Lung (tissue), 12 donors: ENCODE measurements around the gene ENTHD1. TPM values are rescaled to one million over a fixed set of nuclear protein-coding genes. Genes with fewer than 3 reads are reported as not detected.

Source experiments
- ATAC-seq: fragments of 200-7000 bp; cut with Tn5 transposase; one replicate; pipeline ENCODE4 v1.9.1; 2020; ENCODE audit warnings: moderate number of reproducible peaks; ENCODE audit not compliant: insufficient read depth, low FRiP score
- DNase-seq, 3 donors: peaks; one replicate each; pipeline ENCODE4 v3.0.0-alpha.2; 2013 to 2017
- H3K27ac ChIP-seq, 2 donors: one replicate each; pipeline ENCODE4 v1.5.1; 2013; ENCODE audit warnings: mild to moderate bottlenecking in 2 of 2, moderate library complexity in 2 of 2, control low read depth in 1 of 2, inconsistent platforms in 1 of 2, low read depth in 1 of 2, low read length in 1 of 2
- H3K27me3 ChIP-seq, 3 donors: one replicate each; pipeline ENCODE4 v1.5.1; 2013; ENCODE audit warnings: low read length in 2 of 3; ENCODE audit not compliant: control insufficient read depth in 3 of 3, insufficient read depth in 3 of 3
- H3K36me3 ChIP-seq, 4 donors: one replicate each; pipeline ENCODE4 v1.5.1; 2013; ENCODE audit warnings: low read length in 4 of 4, mild to moderate bottlenecking in 1 of 4, moderate library complexity in 1 of 4; ENCODE audit not compliant: control insufficient read depth in 4 of 4, insufficient read depth in 4 of 4
- H3K4me1 ChIP-seq, 5 donors: one replicate each; pipeline ENCODE4 v1.5.1; 2013; ENCODE audit warnings: low read length in 5 of 5, mild to moderate bottlenecking in 2 of 5, moderate library complexity in 1 of 5; ENCODE audit not compliant: control insufficient read depth in 5 of 5, insufficient read depth in 5 of 5
- H3K4me3 ChIP-seq: one replicate; pipeline ENCODE4 v1.5.1; 2013; ENCODE audit warnings: mild to moderate bottlenecking, control low read depth, moderate library complexity
- H3K9ac ChIP-seq, 2 donors: one replicate each; pipeline ENCODE4 v1.5.1; 2013; ENCODE audit warnings: low read length in 2 of 2, control low read depth in 1 of 2; ENCODE audit not compliant: insufficient read depth in 1 of 2
- H3K9me3 ChIP-seq, 4 donors: one replicate each; pipeline ENCODE4 v1.5.1; 2013; ENCODE audit warnings: low read length in 3 of 4, mild to moderate bottlenecking in 1 of 4, moderate library complexity in 1 of 4; ENCODE audit not compliant: control insufficient read depth in 4 of 4, insufficient read depth in 3 of 4
- CTCF ChIP-seq: IDR thresholded peaks from 2 replicates; pipeline ENCODE4 v1.5.1; 2012; ENCODE audit warnings: mild to moderate bottlenecking; ENCODE audit errors: control extremely low read depth, extremely low read depth
- WGBS, 2 donors: extraction: QIAGEN DNeasy Blood & Tissue Kit; methylation state at CpG; one replicate each; pipeline ENCODE4 v1.1.7; 2013; 5-methylcytosine and 5-hydroxymethylcytosine counted together
- polyA plus RNA-seq, 2 donors: library from polyadenylated mRNA; stranded (reverse); fragments of 200-250 nt; gene quantifications; one replicate each; pipeline ENCODE4 v1.2.1, GENCODE V29; 2013
- total RNA-seq, 2 donors: library from RNA; depleted of rRNA in 1 of 2; stranded (reverse); fragments of >200 nt in 1 of 2; gene quantifications; one replicate each; pipeline ENCODE4 v1.2.1, GENCODE V29; 2014 to 2021
- donor health status: control.
- donor health status: control.
- donor health status: Bipolar disorder and iron deficiency.
- donor health status: healthy.
- donor health status: DM: yes; HTN: yes; CAD: no.

ENTHD1 gene
- total and polyA plus RNA-seq, 4 donors = 0.04 to 0.15 TPM; not detected in 2

GRCh38 chr22:39833093-39833492 lies 60.5 kb downstream of the ENTHD1 start:
- H3K36me3 ChIP-seq = no peaks in the 10 kb centered on the region
- H3K27ac ChIP-seq = no peak overlapping the region
- ATAC-seq (no peak), DNase-seq (no peak)
- H3K9me3 ChIP-seq = no peaks in the 10 kb centered on the region
- TF ChIP-seq CTCF = no peak
- H3K4me3 ChIP-seq = no peak overlapping the region
- no peaks in the 10 kb centered on the region for H3K4me1 ChIP-seq
- H3K9ac ChIP-seq = no peak overlapping the region
- WGBS, 2 donors = 0 to 32% methylated on average over 1 of the region's 1 CpG
- peaks cover 2 to 45% (median 16%) of the 10 kb centered on the region in 3 donors for H3K27me3 ChIP-seq

GRCh38 chr22:39832627-39833074 lies 60.9 kb downstream of the ENTHD1 start:
- Histone ChIP-seq H3K27me3 (peaks cover 2 to 48% (median 16%) of the 10 kb centered on the region in 3 donors), H3K36me3 (no peaks in the 10 kb centered on the region), H3K9ac (no peak overlapping the region), H3K27ac (no peak overlapping the region), H3K4me1 (no peaks in the 10 kb centered on the region), H3K4me3 (no peak overlapping the region), H3K9me3 (no peaks in the 10 kb centered on the region)
- ATAC-seq (no peak), DNase-seq (no peak)
- no peak for TF ChIP-seq CTCF
- 42 to 64% methylated on average over 7 of the region's 7 CpGs for WGBS, 2 donors

- no peak for DNase-seq
- Histone ChIP-seq H3K9ac (no peak overlapping the region), H3K36me3 (no peaks in the 10 kb centered on the region), H3K4me3 (no peak overlapping the region), H3K27ac (no peak overlapping the region), H3K4me1 (no peaks in the 10 kb centered on the region), H3K27me3 (peaks cover 0 to 24% (median 8%) of the 10 kb centered on the region in 3 donors), H3K9me3 (no peaks in the 10 kb centered on the region)
- WGBS, 2 donors = 86 to 95% methylated on average over 3 of the region's 3 CpGs
- TF ChIP-seq CTCF = no peak
- no peak for ATAC-seq
Measured at GRCh38 chr22:39825661-39826102, 67.9 kb downstream of the ENTHD1 start.

GRCh38 chr22:39821008-39821407 lies 72.6 kb downstream of the ENTHD1 start:
- DNase-seq = no peak
- Histone ChIP-seq H3K9me3 (no peaks in the 10 kb centered on the region), H3K9ac (no peak overlapping the region), H3K4me1 (no peaks in the 10 kb centered on the region), H3K4me3 (no peak overlapping the region), H3K27me3 (peaks cover 3 to 39% (median 17%) of the 10 kb centered on the region in 3 donors), H3K36me3 (no peaks in the 10 kb centered on the region), H3K27ac (no peak overlapping the region)
- TF ChIP-seq CTCF = no peak
- WGBS, 2 donors = 86 to 92% methylated on average over 3 of the region's 3 CpGs
- no peak for ATAC-seq
